ENCODE data around the gene SOS2.
A peak's percentile ranks its signal among the peaks of the same experiment; 100 is the strongest.

The SOS2 gene

DNA sequence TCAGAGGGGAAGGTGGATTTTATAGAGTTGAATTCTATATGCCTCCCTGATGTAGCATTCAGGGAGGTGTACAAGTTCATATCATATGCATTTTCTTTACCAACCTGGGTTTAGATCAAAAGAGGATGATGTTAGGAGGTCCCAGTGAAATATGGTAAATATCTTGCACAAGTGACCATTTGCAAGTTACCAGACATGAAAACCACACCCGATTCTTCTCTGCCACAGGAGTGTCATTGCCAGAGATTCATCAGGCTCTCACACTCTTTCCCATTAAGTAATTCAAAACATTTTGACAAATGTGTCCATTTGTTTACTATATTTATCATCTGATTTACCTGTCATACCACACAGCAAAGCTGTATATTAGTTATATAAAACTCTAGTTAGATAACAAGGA lies 159.0 kb downstream of the SOS2 start:
- TF ChIP-seq, protein P1, sequence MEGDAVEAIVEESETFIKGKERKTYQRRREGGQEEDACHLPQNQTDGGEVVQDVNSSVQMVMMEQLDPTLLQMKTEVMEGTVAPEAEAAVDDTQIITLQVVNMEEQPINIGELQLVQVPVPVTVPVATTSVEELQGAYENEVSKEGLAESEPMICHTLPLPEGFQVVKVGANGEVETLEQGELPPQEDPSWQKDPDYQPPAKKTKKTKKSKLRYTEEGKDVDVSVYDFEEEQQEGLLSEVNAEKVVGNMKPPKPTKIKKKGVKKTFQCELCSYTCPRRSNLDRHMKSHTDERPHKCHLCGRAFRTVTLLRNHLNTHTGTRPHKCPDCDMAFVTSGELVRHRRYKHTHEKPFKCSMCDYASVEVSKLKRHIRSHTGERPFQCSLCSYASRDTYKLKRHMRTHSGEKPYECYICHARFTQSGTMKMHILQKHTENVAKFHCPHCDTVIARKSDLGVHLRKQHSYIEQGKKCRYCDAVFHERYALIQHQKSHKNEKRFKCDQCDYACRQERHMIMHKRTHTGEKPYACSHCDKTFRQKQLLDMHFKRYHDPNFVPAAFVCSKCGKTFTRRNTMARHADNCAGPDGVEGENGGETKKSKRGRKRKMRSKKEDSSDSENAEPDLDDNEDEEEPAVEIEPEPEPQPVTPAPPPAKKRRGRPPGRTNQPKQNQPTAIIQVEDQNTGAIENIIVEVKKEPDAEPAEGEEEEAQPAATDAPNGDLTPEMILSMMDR (IDR thresholded peaks at IDR 0.05; ENCODE audit: insufficient read depth, low read length, missing control alignments): no peak
- no peak overlapping the region for H3K4me3 ChIP-seq (ENCODE audit: low read depth, low read length)
- DNase-seq (ENCODE audit: low read depth, low spot score): no peak
- CTCF ChIA-PET: interaction anchor here (0.9 to 1.0 kb wide), 2 partner anchors 202 to 206 kb away, joined by 3 read pairs; no protein-coding TSS in a partner anchor
- POLR2A ChIA-PET: no interaction called here

DNA sequence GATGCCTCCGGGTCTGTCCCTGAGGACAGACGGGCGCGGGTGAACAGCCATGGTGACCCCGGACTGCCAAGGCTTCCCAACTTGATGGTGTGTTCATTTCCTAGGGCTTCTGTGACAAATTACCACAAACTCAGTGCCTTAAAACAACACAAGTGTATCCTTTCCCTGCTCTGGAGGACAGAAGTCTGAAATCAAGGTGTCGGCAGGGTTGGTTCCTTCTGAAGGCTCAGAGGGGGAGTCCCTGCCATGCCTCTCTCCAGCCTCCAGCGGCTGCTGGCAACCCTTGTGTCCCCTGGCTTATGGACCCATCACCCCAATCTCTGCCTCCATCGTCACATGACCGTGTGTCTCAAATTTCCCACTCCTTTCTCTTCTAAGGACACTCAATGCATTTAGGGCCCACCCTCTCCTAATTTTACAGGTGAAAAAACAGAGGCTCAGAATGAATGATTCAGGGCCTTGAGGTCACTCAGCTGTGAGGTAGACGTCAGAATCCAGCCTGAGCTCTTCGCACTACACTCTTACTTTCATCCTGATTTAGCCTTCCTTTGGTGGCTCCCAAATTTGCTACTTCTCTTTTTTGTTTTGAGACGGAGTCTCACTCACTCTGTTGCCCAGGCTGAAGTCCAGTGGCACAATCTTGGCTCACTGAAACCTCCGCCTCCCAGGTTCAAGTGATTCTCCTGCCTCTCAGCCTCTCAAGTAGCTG lies 160.4 kb downstream of the SOS2 start:
- DNase-seq (ENCODE audit: low read depth, low spot score): no peak
- ChIA-PET POLR2A (interaction anchor here (0.5 kb wide), 1 partner anchor 187 kb away, joined by 3 read pairs; no protein-coding TSS in a partner anchor), CTCF (interaction anchor here (0.6 to 1.4 kb wide), 7 partner anchors 8 to 206 kb away, joined by 3 to 4 read pairs (median 3); no protein-coding TSS in a partner anchor)
- TF ChIP-seq, protein P1 (IDR thresholded peaks at IDR 0.05; ENCODE audit: insufficient read depth, low read length, missing control alignments): no peak
- H3K4me3 ChIP-seq (ENCODE audit: low read depth, low read length): no peak overlapping the region

DNA sequence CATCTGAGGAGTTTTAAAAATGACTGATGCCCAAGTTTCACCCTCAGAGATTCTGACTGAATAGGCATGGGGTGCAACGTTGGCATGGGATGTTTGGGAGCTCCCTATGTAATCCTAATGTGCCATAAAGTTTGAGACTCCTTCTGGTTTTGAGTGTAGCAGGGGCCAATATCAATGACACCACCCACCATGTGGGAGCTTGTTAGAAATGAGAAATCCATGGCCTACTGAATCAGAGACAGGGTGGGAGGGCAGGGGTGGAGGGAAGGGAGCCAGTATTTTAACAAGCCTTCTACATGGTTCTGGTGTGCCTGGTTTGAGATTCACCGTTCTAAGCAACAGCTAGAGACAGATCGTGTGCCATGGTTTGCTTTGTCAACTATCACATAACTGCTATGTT lies 161.1 kb downstream of the SOS2 start:
- POLR2A ChIA-PET: interaction anchor here (0.5 kb wide), 1 partner anchor 186 kb away, joined by 3 read pairs; no protein-coding TSS in a partner anchor
- no peak for DNase-seq (ENCODE audit: low read depth, low spot score)
- CTCF ChIA-PET: interaction anchor here (0.7 to 1.4 kb wide), 7 partner anchors 8 to 205 kb away, joined by 3 to 6 read pairs (median 3); no protein-coding TSS in a partner anchor
- TF ChIP-seq, protein P1 (IDR thresholded peaks at IDR 0.05; ENCODE audit: insufficient read depth, low read length, missing control alignments): no peak
- H3K4me3 ChIP-seq (ENCODE audit: low read depth, low read length): no peak overlapping the region

DNA sequence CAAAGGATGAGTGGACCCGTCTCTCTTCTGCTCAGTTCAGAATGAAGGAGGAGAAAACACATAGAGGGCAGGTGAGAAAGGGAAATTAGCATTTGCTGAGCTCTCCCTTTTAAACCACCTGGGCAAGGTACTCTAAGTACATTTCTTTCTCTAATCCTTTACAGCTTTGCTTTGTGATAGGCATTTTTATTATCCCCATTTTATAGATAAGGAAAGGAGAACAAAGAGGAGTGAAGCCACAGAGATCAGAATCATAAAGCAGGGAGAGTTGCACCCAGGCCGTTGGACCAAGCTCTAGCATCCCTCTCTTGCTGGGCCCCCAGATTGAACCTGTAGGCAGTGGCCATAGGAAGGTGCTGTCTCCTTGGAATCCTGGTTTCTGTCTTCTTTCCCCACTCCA lies 162.1 kb downstream of the SOS2 start:
- TF ChIP-seq, protein P1 (IDR thresholded peaks at IDR 0.05; ENCODE audit: insufficient read depth, low read length, missing control alignments): no peak
- DNase-seq (ENCODE audit: low read depth, low spot score): no peak
- POLR2A ChIA-PET: no interaction called here
- H3K4me3 ChIP-seq (ENCODE audit: low read depth, low read length): no peak overlapping the region
- CTCF ChIA-PET: interaction anchor here (1.1 to 2.5 kb wide), 4 partner anchors 16 to 217 kb away, joined by 3 to 9 read pairs (median 6); partner anchors contain the start of gene NEMF

DNA sequence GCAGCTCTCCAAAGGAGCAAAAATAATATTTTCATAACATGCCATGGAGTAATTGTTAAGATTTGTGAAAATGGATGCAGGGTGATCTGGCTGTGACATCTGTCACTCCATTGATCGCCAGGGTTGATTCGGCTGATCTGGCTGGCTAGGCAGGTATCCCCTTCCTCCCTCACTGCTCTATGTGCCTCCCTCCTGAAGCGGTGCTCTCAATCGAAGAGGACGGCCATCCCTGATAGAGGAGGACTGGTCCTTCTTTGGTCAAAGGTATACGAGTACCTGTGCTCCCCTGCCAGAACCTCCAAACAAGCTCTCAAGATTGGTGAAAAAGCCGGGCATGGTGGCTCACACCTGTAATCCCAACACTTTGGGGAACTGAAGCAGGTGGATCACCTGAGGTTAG lies 162.9 kb downstream of the SOS2 start:
- CTCF ChIA-PET: interaction anchor here (1.3 to 2.5 kb wide), 3 partner anchors 203 to 216 kb away, joined by 3 to 9 read pairs (median 7); partner anchors contain the start of gene NEMF
- no peak for DNase-seq (ENCODE audit: low read depth, low spot score)
- TF ChIP-seq, protein P1 (IDR thresholded peaks at IDR 0.05; ENCODE audit: insufficient read depth, low read length, missing control alignments): no peak
- H3K4me3 ChIP-seq (ENCODE audit: low read depth, low read length): no peak overlapping the region
- POLR2A ChIA-PET: no interaction called here

DNA sequence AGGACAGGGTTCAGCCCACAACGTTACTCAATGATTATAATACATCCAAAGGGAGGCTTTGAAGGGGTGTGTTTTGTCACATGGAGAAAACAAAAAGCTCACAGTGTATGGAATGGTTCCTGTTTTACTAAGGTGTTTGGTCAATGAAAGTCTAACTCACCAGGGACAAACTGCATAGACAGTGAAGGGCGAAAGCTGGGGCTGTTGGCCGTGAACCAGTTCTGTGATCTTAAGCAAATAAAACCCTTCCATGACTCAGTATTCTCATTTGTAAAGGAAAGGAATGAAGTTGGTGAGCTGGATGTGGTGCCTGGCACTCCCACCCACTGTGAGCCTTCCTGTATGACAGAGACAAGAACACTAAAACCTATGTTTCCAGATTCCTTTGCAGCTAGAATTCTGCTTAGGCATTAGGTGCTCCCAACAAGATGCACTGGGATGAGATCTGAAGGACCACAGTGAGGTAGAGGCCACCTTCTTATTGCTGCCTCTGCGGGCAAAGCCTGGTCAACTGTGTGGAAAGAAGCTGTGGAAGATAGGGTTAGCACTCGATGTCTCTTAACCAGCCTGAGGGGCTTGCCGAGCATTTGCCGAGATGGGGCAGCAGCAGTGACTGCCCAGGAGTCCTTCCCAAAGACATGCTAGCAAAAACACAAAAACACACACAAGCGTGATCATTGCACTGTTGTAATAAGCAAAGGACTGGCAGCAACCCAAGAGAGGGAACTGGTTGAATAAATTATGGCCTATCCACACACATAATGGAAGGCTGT lies 163.5 kb downstream of the SOS2 start:
- TF ChIP-seq, protein P1 (IDR thresholded peaks at IDR 0.05; ENCODE audit: insufficient read depth, low read length, missing control alignments): no peak
- ChIA-PET CTCF (interaction anchor here (0.6 to 2.5 kb wide), 4 partner anchors 47 to 216 kb away, joined by 3 to 9 read pairs (median 5); partner anchors contain the start of gene NEMF), POLR2A (no interaction called here)
- no peak overlapping the region for H3K4me3 ChIP-seq (ENCODE audit: low read depth, low read length)
- peak; percentile 36 for DNase-seq (ENCODE audit: low read depth, low spot score)
